GM18505 (cell line): Measurements from ENCODE around the gene PDGFB.

Experiments used
- ATAC-seq: cut with Tn5 transposase; IDR thresholded peaks from one replicate; pipeline ENCODE4 v1.9.1; 2021; ENCODE audit not compliant: unreplicated experiment
- POLR2A ChIP-seq: IDR thresholded peaks from 4 replicates; pipeline ENCODE4 v1.6.1; 2011; ENCODE audit warnings: borderline replicate concordance; ENCODE audit not compliant: insufficient read depth, insufficient read length; ENCODE audit errors: extremely low read depth

Gene PDGFB

GRCh38 chr22:39283322-39284141, 38.8 kb upstream of the PDGFB start:
- ATAC-seq, result no peak

GRCh38 chr22:39282645-39283321, 38.0 kb upstream of the PDGFB start:
- no peak for ATAC-seq
- TF ChIP-seq POLR2A, result no peak

More at GRCh38 chr22:39283322-39284141, 38.8 kb upstream of the PDGFB start:
- no peak for TF ChIP-seq POLR2A

DNA sequence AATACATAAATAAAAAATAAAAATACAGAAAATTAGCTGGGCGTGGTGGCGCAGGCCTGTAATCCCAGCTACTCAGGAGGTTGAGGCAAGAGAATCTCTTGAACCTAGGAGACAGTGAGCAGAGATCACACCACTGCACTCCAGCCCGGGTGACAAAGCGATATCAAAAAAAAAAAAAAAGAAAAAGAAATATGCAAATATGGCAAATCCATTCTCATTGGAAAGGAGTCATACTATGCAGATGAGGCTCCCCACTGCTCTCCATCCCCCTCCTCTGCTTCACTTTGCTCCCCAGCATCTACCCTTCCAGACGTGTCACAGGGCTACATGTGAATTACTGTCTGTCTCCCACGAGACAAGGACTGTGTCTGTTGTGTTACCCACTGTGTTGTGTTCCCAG, 36.3 kb upstream of the PDGFB start:
- ATAC-seq, result no peak
- no peak for TF ChIP-seq POLR2A

DNA sequence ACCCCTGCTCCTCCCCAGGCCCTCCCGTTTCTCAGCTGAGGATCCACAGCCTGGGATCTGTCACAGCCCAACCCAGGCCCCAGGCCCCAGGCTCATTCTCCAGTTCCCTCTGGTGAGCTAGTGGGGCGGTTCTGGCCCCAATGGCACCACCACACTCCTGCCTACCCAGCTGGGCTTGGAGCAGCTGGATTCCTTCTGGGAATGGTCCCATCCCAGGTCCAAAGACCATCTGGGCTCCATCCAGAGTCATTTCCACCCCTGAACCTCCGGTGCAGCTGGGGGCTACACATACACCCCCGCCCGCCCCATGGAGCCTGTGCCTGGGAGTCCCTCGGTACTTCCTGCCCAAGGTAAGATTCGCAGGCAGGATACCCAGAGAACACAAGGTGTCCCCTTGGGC, 35.5 kb upstream of the PDGFB start:
- ATAC-seq, result no peak

DNA sequence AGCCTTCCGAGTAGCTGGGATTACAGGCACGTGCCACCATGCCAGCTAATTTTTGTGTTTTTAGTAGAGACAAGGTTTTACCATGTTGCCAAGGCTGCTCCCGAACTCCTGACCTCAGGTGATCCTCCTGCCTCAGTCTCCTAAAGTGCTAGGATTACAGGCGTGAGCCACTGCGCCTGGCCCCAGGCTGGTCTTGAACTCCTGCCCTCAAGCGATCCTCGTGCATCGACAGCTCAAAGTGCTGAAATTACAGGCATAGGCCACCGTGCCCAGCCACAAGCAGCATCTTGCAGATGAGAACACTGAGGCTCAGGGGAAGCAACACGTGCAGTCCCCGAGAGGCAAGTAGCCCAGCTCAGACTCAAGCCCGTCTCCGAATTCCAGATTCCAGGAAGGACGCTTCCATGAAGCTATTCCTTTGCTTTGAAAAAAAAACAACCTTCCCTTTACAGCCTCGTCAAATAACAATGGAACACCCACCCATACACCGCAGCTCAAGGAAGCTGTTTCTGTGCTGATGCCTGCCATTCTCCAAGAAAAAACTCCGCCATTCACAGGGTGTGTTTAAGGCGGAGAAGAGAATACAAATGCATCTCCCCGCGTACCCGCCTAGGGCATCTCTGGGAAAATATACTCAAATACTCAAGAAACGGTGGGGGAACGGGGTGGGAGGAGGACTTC, 34.5 kb upstream of the PDGFB start:
- no peak for ATAC-seq
- TF ChIP-seq POLR2A, result no peak

More for the DNA sequence above, 35.5 kb upstream of the PDGFB start:
- no peak for TF ChIP-seq POLR2A

DNA sequence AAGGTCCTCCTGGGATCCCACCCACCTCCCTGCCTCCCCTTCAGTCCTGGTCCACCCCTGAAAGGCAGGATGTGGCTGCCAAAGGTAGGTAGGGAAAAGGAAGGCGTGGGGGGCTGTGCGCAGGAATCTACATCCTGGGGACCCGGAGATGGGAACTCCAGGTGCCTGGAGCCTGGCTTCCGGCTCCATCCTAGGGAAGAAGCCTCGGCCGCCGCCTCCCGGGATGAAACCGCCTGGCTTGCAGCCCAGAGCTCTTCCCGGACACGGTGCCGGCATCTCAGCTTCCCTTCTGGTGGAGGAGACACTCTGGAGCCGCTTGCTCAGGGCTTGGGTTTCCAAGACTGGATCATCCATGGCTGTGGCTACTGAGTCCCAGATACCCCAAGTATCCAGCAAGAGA, 33.3 kb upstream of the PDGFB start:
- ATAC-seq, result no peak
- TF ChIP-seq POLR2A, result no peak

DNA sequence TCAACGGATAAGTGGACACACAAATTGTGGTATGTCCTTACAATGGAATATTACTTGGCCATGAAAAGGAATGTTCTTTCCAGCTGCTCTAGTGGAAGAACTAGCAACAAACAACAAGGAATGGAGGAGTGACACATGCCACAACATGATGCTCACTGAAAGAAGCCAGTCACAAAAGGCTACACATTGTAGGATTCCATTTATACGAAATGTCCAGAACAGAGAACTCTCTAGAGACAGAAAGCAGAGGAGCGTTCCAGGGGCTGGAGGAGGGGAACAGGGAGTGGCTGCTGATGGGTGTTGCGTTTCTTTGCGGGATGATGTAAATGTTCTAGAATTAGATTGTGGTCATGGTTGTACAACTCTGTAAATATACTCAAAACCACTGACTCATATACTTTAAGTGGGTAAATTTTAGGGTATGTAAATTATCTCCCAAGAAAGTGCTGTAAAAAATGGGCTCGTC, 32.4 kb upstream of the PDGFB start:
- TF ChIP-seq POLR2A, result no peak
- ATAC-seq, result no peak

DNA sequence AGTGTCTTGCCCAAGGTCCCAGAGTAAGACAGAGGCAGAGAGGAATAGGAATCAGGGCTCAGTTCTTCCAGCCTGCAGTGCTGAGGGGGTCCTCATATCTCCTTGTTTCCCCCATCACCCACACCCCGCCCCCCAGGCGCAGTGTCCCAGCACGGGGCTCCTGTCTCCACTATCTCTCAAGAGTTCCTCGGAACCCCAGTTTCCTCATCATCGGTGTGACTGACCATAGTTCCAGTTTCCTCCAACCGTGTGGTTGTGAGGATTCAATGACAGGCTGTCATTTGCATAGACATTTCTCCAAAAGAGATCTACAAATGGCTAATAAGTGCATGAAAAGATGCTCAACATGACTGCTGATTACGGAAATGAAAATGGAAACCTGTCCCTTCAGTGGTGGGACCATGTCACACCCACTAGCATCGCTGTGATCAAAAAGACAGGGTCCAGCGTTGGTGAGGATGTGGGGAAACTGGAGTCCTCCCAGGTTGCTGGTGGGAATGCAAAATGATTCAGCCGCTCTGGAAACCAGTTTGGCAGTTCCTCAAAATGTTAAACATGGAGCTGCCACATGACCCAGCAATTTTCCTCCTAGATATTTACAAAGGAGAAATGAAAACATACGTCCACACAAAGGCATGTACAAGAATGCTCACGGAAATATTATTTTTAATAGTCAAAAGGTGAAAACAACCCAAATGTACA, 31.8 kb upstream of the PDGFB start:
- TF ChIP-seq POLR2A, result no peak

GRCh38 chr22:39275814-39276439, 31.1 kb upstream of the PDGFB start:
- no peak for TF ChIP-seq POLR2A
- no peak for ATAC-seq

More for the DNA sequence above, 31.8 kb upstream of the PDGFB start:
- ATAC-seq, result no peak

- no peak for TF ChIP-seq POLR2A
- no peak for ATAC-seq
Observed at GRCh38 chr22:39273950-39274887, 29.4 kb upstream of the PDGFB start.

- ATAC-seq, result no peak
- TF ChIP-seq POLR2A, result no peak
Observed at GRCh38 chr22:39270792-39271191, 26.0 kb upstream of the PDGFB start.
